Activated CD4-positive, alpha-beta T cell treated with anti-CD3 and anti-CD28 coated beads, Interleukin-2, amount 50 U/mL, for 24 hours (primary cell): ENCODE measurements around the gene ELAVL2.
"Not testable (repeated sequence)": the region's sequence is repeated elsewhere in the genome, so short reads cannot be mapped to it uniquely, and the experiment has no call there.

Experiments used
- DNase-seq, 2 donors: peaks; one replicate each; pipeline ENCODE4 v3.0.0-alpha.2; 2020; ENCODE audit warnings: low read depth in 1 of 2, low spot score in 1 of 2

The ELAVL2 gene

GRCh38 chr9:23725279-23725946, 100.6 kb downstream of the ELAVL2 start:
- DNase-seq = no peak

- DNase-seq = no peak
These were observed 102.4 kb downstream of the ELAVL2 start for GRCh38 chr9:23723672-23724071.

DNA sequence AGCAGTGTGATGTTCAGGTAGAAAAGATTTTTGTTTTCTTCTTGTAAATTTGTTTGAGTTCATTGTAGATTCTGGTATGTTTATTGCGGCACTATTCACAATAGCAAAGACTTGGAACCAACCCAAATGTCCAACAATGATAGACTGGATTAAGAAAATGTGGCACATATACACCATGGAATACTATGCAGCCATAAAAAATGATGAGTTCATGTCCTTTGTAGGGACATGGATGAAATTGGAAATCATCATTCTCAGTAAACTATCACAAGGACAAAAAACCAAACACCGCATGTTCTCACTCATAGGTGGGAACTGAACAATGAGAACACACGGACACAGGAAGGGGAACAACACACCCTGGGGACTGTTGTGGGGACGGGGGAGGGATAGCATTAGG, 103.0 kb downstream of the ELAVL2 start:
- DNase-seq = not testable (repeated sequence)

DNA sequence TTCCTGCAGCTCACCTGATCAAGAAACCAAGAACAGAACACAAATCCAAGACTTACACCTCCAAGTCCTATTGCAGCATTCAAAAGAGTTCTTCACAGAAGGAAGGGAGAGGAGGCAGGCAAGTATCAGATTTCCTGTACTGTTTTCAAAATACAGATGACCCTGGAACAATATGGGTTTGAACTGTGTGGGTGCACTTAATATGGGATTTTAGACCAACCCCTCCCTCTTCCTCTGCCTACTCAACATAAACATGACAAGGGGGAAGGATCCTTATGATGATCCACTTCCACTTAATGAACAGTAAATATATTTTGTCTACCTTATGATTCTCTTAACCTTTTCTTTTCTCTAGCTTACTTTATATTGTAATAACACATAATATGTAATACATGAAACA, 104.6 kb downstream of the ELAVL2 start:
- no peak for DNase-seq

GRCh38 chr9:23717505-23717904, 108.5 kb downstream of the ELAVL2 start:
- no peak for DNase-seq

GRCh38 chr9:23707249-23707648, 118.8 kb downstream of the ELAVL2 start:
- DNase-seq = no peak

- no peak for DNase-seq
These were observed 123.6 kb downstream of the ELAVL2 start for GRCh38 chr9:23702311-23702922.

DNA sequence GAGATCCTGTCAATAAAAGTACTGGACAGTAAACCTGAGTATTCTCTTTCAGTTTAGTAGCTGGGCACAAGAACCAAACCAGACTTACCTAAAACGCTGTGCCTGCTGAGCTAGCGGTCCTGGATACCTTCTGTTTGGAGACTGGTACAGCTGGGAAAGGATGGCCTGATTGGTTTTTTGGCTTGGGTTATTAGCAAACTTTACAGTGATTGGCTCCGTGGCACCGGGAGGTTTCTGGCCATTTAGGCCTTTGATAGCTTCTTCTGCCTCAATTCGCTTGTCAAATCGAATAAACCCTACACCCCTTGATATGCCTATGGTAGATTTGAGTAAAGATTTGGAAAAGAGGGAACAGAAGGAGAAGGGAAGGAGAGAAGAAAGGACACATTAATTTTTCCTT, 124.7 kb downstream of the ELAVL2 start:
- DNase-seq = no peak

GRCh38 chr9:23700359-23700758, 125.7 kb downstream of the ELAVL2 start:
- no peak for DNase-seq

- DNase-seq = no peak
These were observed 127.9 kb downstream of the ELAVL2 start for GRCh38 chr9:23698161-23698560.

- DNase-seq = no peak
These were observed 130.5 kb downstream of the ELAVL2 start for GRCh38 chr9:23695572-23695971.

DNA sequence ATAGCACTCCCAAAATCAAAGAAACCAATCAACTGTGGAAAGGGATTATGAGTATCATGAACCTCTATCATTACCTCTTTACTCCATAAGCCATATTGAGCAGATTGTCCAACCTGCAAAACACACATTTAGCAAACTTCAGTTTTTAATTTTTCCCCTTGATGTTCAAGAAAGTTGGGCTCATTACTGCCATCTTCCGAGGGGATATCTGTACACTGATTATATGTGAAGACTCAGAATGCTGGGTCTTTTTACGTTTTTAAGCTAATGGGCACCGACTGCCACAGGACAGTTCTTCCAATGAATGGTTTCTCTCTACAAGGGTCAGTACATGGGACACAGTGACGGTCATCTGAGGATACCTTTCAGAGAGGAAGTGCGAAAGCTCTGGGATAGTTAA, 132.7 kb downstream of the ELAVL2 start:
- DNase-seq = no peak

- no peak for DNase-seq
These were observed 139.1 kb downstream of the ELAVL2 start for GRCh38 chr9:23686896-23687295.

DNA sequence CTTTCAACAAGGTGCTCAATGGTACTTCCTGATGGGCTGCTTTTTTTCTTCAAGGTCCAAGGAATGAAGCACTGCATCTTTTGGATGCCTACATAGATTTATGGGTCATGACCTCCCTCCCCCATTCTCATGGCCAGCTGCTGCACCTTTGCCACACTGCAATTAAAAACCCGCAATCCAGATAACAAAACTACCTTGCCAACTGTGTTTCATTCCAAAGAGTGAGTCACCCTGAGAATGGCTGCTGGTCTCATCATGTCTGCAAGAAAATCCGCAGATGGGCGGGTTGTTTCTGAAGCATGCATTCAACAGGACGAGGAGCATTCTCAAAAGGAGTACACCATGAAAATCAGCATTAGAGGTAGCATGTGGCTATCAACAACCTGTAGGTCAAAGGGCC, 139.8 kb downstream of the ELAVL2 start:
- no peak for DNase-seq

DNA sequence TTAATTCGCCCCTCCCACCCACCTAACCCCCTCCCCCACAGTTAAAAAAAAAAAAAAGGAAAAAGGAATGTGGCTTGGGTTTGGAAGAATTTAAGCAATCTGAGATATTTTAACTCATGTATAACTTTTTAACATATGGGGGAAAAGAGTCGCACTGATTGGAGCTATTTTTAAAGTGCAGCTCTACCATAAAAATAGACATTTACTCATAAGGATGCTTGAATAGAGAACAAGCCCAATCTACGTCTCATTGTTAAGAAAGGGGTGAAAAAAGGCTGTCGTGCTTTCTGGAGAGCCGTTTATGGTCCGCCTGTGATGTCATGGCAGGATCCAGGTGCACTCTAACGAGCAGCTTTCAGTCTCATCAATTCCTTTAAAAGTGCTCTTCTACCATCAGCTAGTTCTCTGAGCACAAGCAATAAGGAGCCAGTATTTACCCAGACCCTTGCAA, 142.4 kb downstream of the ELAVL2 start:
- DNase-seq = no peak

DNA sequence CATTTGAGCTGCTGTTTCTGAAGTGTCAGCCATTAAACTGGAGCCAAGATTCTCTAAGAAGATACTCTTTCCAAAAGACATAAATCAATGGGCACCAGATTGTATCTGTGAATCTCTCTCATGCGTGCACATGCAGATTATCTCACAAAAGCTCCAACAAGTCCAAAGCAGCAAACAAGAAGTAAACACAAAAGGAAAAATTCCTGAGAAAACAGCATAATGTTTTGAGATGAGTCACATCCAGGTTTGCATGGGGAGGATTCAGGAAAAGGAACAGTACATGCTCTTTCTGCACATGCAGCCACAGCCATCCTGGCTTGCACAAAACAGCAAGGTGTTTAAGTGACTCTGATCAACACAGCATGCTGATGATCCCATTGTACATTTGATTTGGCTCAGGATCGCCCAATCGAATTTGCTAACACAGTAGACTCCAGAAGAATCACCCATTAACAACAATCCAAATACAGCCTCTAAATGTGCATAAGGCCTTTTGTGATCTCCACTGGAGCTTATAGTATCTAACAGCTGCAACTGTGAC, 143.1 kb downstream of the ELAVL2 start:
- no peak for DNase-seq

DNA sequence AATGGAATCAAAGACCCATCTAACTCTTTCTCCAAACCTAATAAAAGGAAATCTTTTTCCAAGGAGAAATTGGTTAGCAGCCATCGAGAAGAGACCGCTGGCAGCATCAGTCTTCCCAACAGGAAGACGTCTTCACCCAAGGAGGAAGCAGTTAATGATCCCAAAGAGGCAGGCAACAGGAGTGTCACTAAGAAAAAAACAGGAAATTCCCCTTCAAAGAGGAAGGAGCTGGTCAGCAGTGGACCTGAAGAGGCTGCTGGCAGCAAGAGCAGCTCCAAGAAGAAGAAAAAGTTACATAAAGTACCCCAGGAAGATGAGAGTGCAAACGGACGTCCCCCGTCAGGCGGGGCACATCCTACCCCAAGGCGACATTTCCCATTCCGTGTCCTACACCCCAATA, 143.7 kb downstream of the ELAVL2 start:
- no peak for DNase-seq

- no peak for DNase-seq
These were observed 148.6 kb downstream of the ELAVL2 start for GRCh38 chr9:23677446-23677845.

- DNase-seq = no peak
These were observed 151.9 kb downstream of the ELAVL2 start for GRCh38 chr9:23674016-23674585.

- no peak for DNase-seq
These were observed 153.9 kb downstream of the ELAVL2 start for GRCh38 chr9:23672151-23672550.

DNA sequence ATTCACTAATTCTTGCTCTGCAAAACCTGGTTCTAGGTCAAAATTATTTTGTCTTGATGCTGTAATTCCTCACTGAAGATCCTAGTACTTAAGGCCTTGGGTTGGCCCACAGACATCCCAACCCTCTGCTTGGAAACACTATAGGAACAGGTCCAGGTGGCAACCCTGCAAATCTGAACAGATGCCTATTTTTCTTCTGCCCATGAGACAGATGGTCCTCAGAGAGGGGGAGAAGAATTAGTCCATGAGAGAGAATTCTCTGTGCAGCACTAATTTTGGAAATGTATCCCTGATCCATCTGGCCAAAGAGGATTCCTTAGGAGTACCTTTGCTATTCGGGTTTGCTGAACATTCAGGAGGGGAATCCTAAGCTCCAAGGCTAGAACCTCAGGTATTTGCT, 156.3 kb downstream of the ELAVL2 start:
- no peak for DNase-seq

GRCh38 chr9:23665635-23666034, 160.4 kb downstream of the ELAVL2 start:
- DNase-seq = no peak
